Esophagus squamous epithelium (tissue), 5 donors: ENCODE measurements around the gene CPED1. TPM values are rescaled to one million over a fixed set of nuclear protein-coding genes. Genes with fewer than 3 reads are reported as not detected.

Experiments
- DNase-seq: peaks from one replicate; lab custom pipeline; 2025; lab: John Stamatoyannopoulos, UW
- H3K27ac ChIP-seq, 4 donors: fragments of 200-600 bp; sonication (generic); one replicate each; pipeline ENCODE4 v1.5.1; 2016 to 2019; ENCODE audit warnings: mild to moderate bottlenecking in 1 of 4
- H3K27me3 ChIP-seq, 4 donors: fragments of 200-600 bp; sonication (generic); 1 replicate in 3 of 4; 2 replicates in 1 of 4; pipeline versions ENCODE4 v1.5.1 to v1.6.0; 2017 to 2021; ENCODE audit warnings: antibody characterized with exemption in 1 of 4
- H3K36me3 ChIP-seq, 3 donors: fragments of 200-600 bp; sonication (generic); one replicate each; pipeline ENCODE4 v1.5.1; 2016 to 2019
- H3K4me1 ChIP-seq, 3 donors: fragments of 200-600 bp; sonication (generic); one replicate each; pipeline ENCODE4 v1.5.1; 2017 to 2019
- H3K4me3 ChIP-seq, 4 donors: fragments of 200-600 bp; sonication (generic); 1 replicate in 3 of 4; 2 replicates in 1 of 4; pipeline ENCODE4 v1.5.1; 2016 to 2019; ENCODE audit warnings: mild to moderate bottlenecking in 2 of 4, moderate library complexity in 1 of 4
- H3K9me3 ChIP-seq, 3 donors: fragments of 200-600 bp; sonication (generic); one replicate each; pipeline ENCODE4 v1.5.1; 2016 to 2019
- CTCF ChIP-seq, 6 experiments: fragments of 450-650 bp in 4 of 6; fragments of 200-600 bp in 2 of 6; sonication (generic) in 2 of 6; IDR thresholded peaks; one replicate each; pipeline ENCODE4 v1.5.1; 2016 to 2019; ENCODE audit warnings: antibody characterized with exemption in 6 of 6, mild to moderate bottlenecking in 4 of 6, moderate library complexity in 4 of 6
- POLR2A ChIP-seq, 4 donors: fragments of 450-650 bp; IDR thresholded peaks; one replicate each; pipeline ENCODE4 v1.6.1; 2017; ENCODE audit warnings: antibody characterized with exemption in 4 of 4, mild to moderate bottlenecking in 4 of 4, moderate library complexity in 3 of 4
- WGBS, 2 donors: methylation state at CpG; one replicate each; pipeline ENCODE4 v1.1.5; 2018; 5-methylcytosine and 5-hydroxymethylcytosine counted together
- intact Hi-C: fragments of 100-400 bp; cut with DNase I; formaldehyde crosslinking; loops from one replicate; pipeline ENCODE4 v1.15.0; 2022
- total RNA-seq, 4 donors: library from RNA; depleted of rRNA; stranded (reverse); fragments of >200 nt; gene quantifications; one replicate each; pipeline ENCODE4 v1.1.0, GENCODE V29; 2016
- donor health status: DM: yes; HTN: yes; CAD: no.

The CPED1 gene
- total RNA-seq, 4 donors from 2014 or later: 0.61 to 6.3 (median 2.3) TPM

- H3K4me1 ChIP-seq: no peaks in the 10 kb centered on the region
- H3K9me3 ChIP-seq: no peaks in the 10 kb centered on the region
- DNase-seq: no peak
- no peaks in the 10 kb centered on the region for H3K36me3 ChIP-seq
- H3K27ac ChIP-seq: peak overlapping the region in 1 of 4 donors; percentile 25
- TF ChIP-seq POLR2A (IDR thresholded peaks at IDR 0.05) (no peak), CTCF (IDR thresholded peaks at IDR 0.05) (peak; percentile 30 to 77 (median 63))
- intact Hi-C loops: loop anchor here (5.0 kb wide), 1 partner anchor 99 kb away; no protein-coding TSS in a partner anchor
- no peak overlapping the region for H3K4me3 ChIP-seq
- H3K27me3 ChIP-seq: no peaks in the 10 kb centered on the region
- WGBS, 2 donors: 39 to 49% methylated on average over 3 of the region's 3 CpGs
Measured at GRCh38 chr7:121081327-121081936, 92.9 kb downstream of the CPED1 start.

GRCh38 chr7:121082400-121083101, 94.0 kb downstream of the CPED1 start:
- H3K9me3 ChIP-seq: no peaks in the 10 kb centered on the region
- H3K4me3 ChIP-seq: no peak overlapping the region
- no peaks in the 10 kb centered on the region for H3K36me3 ChIP-seq
- H3K27me3 ChIP-seq: no peaks in the 10 kb centered on the region
- intact Hi-C loops: loop anchor here (5.0 kb wide), 1 partner anchor 100 kb away; no protein-coding TSS in a partner anchor
- H3K4me1 ChIP-seq: no peaks in the 10 kb centered on the region
- DNase-seq: no peak
- peak overlapping the region in 1 of 4 donors; percentile 31 for H3K27ac ChIP-seq
- TF ChIP-seq CTCF (IDR thresholded peaks at IDR 0.05): no peak
- no peak for TF ChIP-seq POLR2A (IDR thresholded peaks at IDR 0.05)

GRCh38 chr7:121083138-121083789, 94.8 kb downstream of the CPED1 start:
- Histone ChIP-seq H3K9me3 (no peaks in the 10 kb centered on the region), H3K4me3 (no peak overlapping the region), H3K36me3 (no peaks in the 10 kb centered on the region), H3K27me3 (no peaks in the 10 kb centered on the region), H3K27ac (peak overlapping the region in 1 of 4 donors; percentile 31), H3K4me1 (no peaks in the 10 kb centered on the region)
- WGBS, 2 donors: 77 to 93% methylated on average over 4 of the region's 4 CpGs
- intact Hi-C loops: loop anchor here (5.0 kb wide), 1 partner anchor 101 kb away; no protein-coding TSS in a partner anchor
- TF ChIP-seq POLR2A (IDR thresholded peaks at IDR 0.05) (no peak), CTCF (IDR thresholded peaks at IDR 0.05) (no peak)
- DNase-seq: no peak

GRCh38 chr7:121083790-121084251, 95.3 kb downstream of the CPED1 start:
- H3K4me1 ChIP-seq: no peaks in the 10 kb centered on the region
- H3K36me3 ChIP-seq: no peaks in the 10 kb centered on the region
- intact Hi-C loops: loop anchor here (5.0 kb wide), 1 partner anchor 102 kb away; no protein-coding TSS in a partner anchor
- WGBS, 2 donors: 69 to 75% methylated on average over 1 of the region's 1 CpG
- no peak for DNase-seq
- H3K9me3 ChIP-seq: no peaks in the 10 kb centered on the region
- H3K27ac ChIP-seq: no peak overlapping the region
- TF ChIP-seq CTCF (IDR thresholded peaks at IDR 0.05): no peak
- TF ChIP-seq POLR2A (IDR thresholded peaks at IDR 0.05): no peak
- H3K4me3 ChIP-seq: no peak overlapping the region
- no peaks in the 10 kb centered on the region for H3K27me3 ChIP-seq
